Prostate gland (tissue), 2 donors: ENCODE measurements around the gene ITGA4. TPM values are rescaled to one million over a fixed set of nuclear protein-coding genes. Genes with fewer than 3 reads are reported as not detected.

Experiments
- DNase-seq: peaks from one replicate; pipeline ENCODE4 v3.0.0-alpha.2; 2019; ENCODE audit warnings: low spot score
- H3K27ac ChIP-seq, 2 donors: fragments of 200-600 bp; sonication (generic); 2 replicates each; pipeline ENCODE4 v1.5.1; 2017 to 2019
- H3K27me3 ChIP-seq: fragments of 200-600 bp; sonication (generic); replicated peaks from 2 replicates; pipeline ENCODE4 v1.5.1; 2019; ENCODE audit not compliant: insufficient read depth
- H3K36me3 ChIP-seq, 2 donors: fragments of 200-600 bp; sonication (generic); 1 replicate in 1 of 2; 2 replicates in 1 of 2; pipeline versions ENCODE4 v1.5.1 to v1.8.1; 2017 to 2019
- H3K4me1 ChIP-seq: fragments of 200-600 bp; sonication (generic); replicated peaks from 2 replicates; pipeline ENCODE4 v1.5.1; 2019
- H3K4me3 ChIP-seq, 2 donors: fragments of 200-600 bp; sonication (generic); 2 replicates each; pipeline ENCODE4 v1.5.1; 2017 to 2019
- H3K9me3 ChIP-seq: fragments of 200-600 bp; sonication (generic); 2 replicates; pipeline ENCODE4 v1.5.1; 2017
- CTCF ChIP-seq, 4 experiments: fragments of 200-600 bp in 2 of 4; fragments of 450-650 bp in 2 of 4; sonication (generic) in 2 of 4; IDR thresholded peaks; 1 replicate in 3 of 4; 2 replicates in 1 of 4; pipeline ENCODE4 v1.5.1; 2016 to 2019; ENCODE audit warnings: antibody characterized with exemption in 4 of 4, mild to moderate bottlenecking in 2 of 4, moderate library complexity in 2 of 4
- POLR2A ChIP-seq: fragments of 450-650 bp; IDR thresholded peaks from one replicate; pipeline ENCODE4 v1.6.1; 2016; ENCODE audit warnings: antibody characterized with exemption, mild to moderate bottlenecking
- POLR2AphosphoS5 ChIP-seq: sonication (generic); formaldehyde crosslinking; IDR thresholded peaks from one replicate; pipeline ENCODE4 v1.6.1; 2017; ENCODE audit warnings: antibody characterized with exemption
- WGBS: methylation state at CpG from one replicate; pipeline ENCODE4 v1.1.5; 2018; 5-methylcytosine and 5-hydroxymethylcytosine counted together
- intact Hi-C: fragments of 100-400 bp; cut with DNase I; formaldehyde crosslinking; loops from one replicate; pipeline ENCODE4 v1.14.2; 2022
- total RNA-seq, 2 donors: library from RNA; depleted of rRNA; stranded (reverse); fragments of >200 nt; gene quantifications; one replicate each; pipeline ENCODE4 v1.1.0, GENCODE V29; 2016

ITGA4 gene
- total RNA-seq, 2 donors from 2014 or later, result 2.9 to 6.4 TPM

- Histone ChIP-seq H3K36me3 (no peaks in the 10 kb centered on the region), H3K9me3 (no peaks in the 10 kb centered on the region), H3K27ac (no peak overlapping the region), H3K4me3 (no peak overlapping the region), H3K27me3 (no peaks in the 10 kb centered on the region), H3K4me1 (no peaks in the 10 kb centered on the region)
- intact Hi-C loops, result no loop called here
- TF ChIP-seq POLR2AphosphoS5, result no peak
- TF ChIP-seq CTCF (IDR thresholded peaks at IDR 0.05), result no peak
- TF ChIP-seq POLR2A, result no peak
- no peak for DNase-seq
- 89% methylated on average over 6 of the region's 6 CpGs for WGBS
These were observed 15.8 kb downstream of the ITGA4 start for GRCh38 chr2:181472990-181473389.

- 61% methylated on average over 3 of the region's 3 CpGs for whole genome bisulfite sequencing
- DNase-seq, result no peak
- intact Hi-C loops, result no loop called here
These were observed 17.2 kb downstream of the ITGA4 start for GRCh38 chr2:181474222-181474881.

GRCh38 chr2:181483211-181483610 is 26.0 kb downstream of the ITGA4 start:
- Histone ChIP-seq H3K36me3 (no peaks in the 10 kb centered on the region), H3K9me3 (no peaks in the 10 kb centered on the region), H3K4me3 (no peak overlapping the region), H3K27me3 (no peaks in the 10 kb centered on the region), H3K27ac (no peak overlapping the region), H3K4me1 (no peaks in the 10 kb centered on the region)
- 79% methylated on average over 2 of the region's 2 CpGs for WGBS
- intact Hi-C loops, result no loop called here
- no peak for DNase-seq
- TF ChIP-seq CTCF (IDR thresholded peaks at IDR 0.05), result no peak

More at GRCh38 chr2:181474222-181474881, 17.2 kb downstream of the ITGA4 start:
- H3K4me3 ChIP-seq, result no peak overlapping the region
- TF ChIP-seq CTCF (IDR thresholded peaks at IDR 0.05) (no peak), POLR2AphosphoS5 (no peak), POLR2A (no peak)
- no peak overlapping the region for H3K27ac ChIP-seq
- H3K4me1 ChIP-seq, result no peaks in the 10 kb centered on the region
- H3K9me3 ChIP-seq, result no peaks in the 10 kb centered on the region
- H3K27me3 ChIP-seq, result no peaks in the 10 kb centered on the region
- no peaks in the 10 kb centered on the region for H3K36me3 ChIP-seq

- H3K27me3 ChIP-seq, result no peaks in the 10 kb centered on the region
- DNase-seq, result no peak
These were observed 26.7 kb downstream of the ITGA4 start for GRCh38 chr2:181483876-181484275.

More at GRCh38 chr2:181483876-181484275, 26.7 kb downstream of the ITGA4 start:
- H3K36me3 ChIP-seq, result no peaks in the 10 kb centered on the region
- H3K9me3 ChIP-seq, result no peaks in the 10 kb centered on the region
- WGBS, result 87% methylated on average over 1 of the region's 1 CpG
- H3K4me3 ChIP-seq, result no peak overlapping the region
- H3K27ac ChIP-seq, result no peak overlapping the region
- intact Hi-C loops, result no loop called here
- TF ChIP-seq CTCF (IDR thresholded peaks at IDR 0.05) (no peak), POLR2A (no peak), POLR2AphosphoS5 (no peak)
- H3K4me1 ChIP-seq, result no peaks in the 10 kb centered on the region
